Endodermal cell (in vitro differentiated cells): ENCODE results near the gene ZNF284. TPM values are rescaled to one million over a fixed set of nuclear protein-coding genes. Genes with fewer than 3 reads are reported as not detected.
"Not testable (repeated sequence)": the region's sequence is repeated elsewhere in the genome, so short reads cannot be mapped to it uniquely, and the experiment has no call there.

Source experiments
- DNase-seq: peaks from one replicate; pipeline ENCODE4 v3.0.0-alpha.2; 2017
- H3K27ac ChIP-seq: 2 replicates; pipeline ENCODE4 v1.5.1; 2013; ENCODE audit warnings: mild to moderate bottlenecking, low read depth, low read length, moderate library complexity
- H3K27me3 ChIP-seq: 2 replicates; pipeline ENCODE4 v1.6.1; 2013; ENCODE audit warnings: mild to moderate bottlenecking, low read length, moderate library complexity; ENCODE audit not compliant: insufficient read depth, control insufficient read depth, poor library complexity, severe bottlenecking
- H3K36me3 ChIP-seq: 2 replicates; pipeline ENCODE4 v1.7.0; 2013; ENCODE audit warnings: mild to moderate bottlenecking, low read length, moderate library complexity; ENCODE audit not compliant: control insufficient read depth, insufficient read depth
- H3K4me1 ChIP-seq: one replicate; pipeline ENCODE4 v1.7.0; 2013; ENCODE audit warnings: low read length; ENCODE audit not compliant: control insufficient read depth, insufficient read depth
- H3K4me3 ChIP-seq: 2 replicates; pipeline ENCODE4 v1.5.1; 2013; ENCODE audit warnings: mild to moderate bottlenecking, low read length, moderate library complexity
- H3K9ac ChIP-seq: 2 replicates; pipeline ENCODE4 v1.6.1; 2013; ENCODE audit warnings: mild to moderate bottlenecking, low read length, moderate library complexity; ENCODE audit not compliant: poor library complexity, severe bottlenecking; ENCODE audit errors: extremely low read depth
- H3K9me3 ChIP-seq: 2 replicates; pipeline ENCODE4 v1.6.1; 2013; ENCODE audit warnings: mild to moderate bottlenecking, low read length, moderate library complexity; ENCODE audit not compliant: control insufficient read depth
- H3K27ac Mint-ChIP-seq: 2 replicates; pipeline ENCODE4 v1.8.0; 2020; ENCODE audit warnings: mixed read lengths
- H3K27me3 Mint-ChIP-seq: 2 replicates; pipeline ENCODE4 v1.8.0; 2021; ENCODE audit warnings: mild to moderate bottlenecking, mixed read lengths; ENCODE audit not compliant: insufficient read depth
- H3K36me3 Mint-ChIP-seq: 2 replicates; pipeline ENCODE4 v1.8.0; 2020; ENCODE audit warnings: low read depth, mixed read lengths
- H3K4me1 Mint-ChIP-seq: 2 replicates; pipeline ENCODE4 v1.8.0; 2020; ENCODE audit warnings: mixed read lengths
- H3K4me3 Mint-ChIP-seq: 2 replicates; pipeline ENCODE4 v1.8.0; 2020; ENCODE audit warnings: mild to moderate bottlenecking, moderate library complexity, mixed read lengths
- H3K9me3 Mint-ChIP-seq: 2 replicates; pipeline ENCODE4 v1.8.0; 2020; ENCODE audit warnings: mild to moderate bottlenecking, mixed read lengths
- CTCF ChIP-seq: fragments of 200-600 bp; sonication (generic); conservative IDR thresholded peaks from 2 replicates; pipeline ENCODE4 v1.5.0; 2021; ENCODE audit warnings: antibody characterized with exemption, mild to moderate bottlenecking
- WGBS, 2 experiments: methylation state at CpG; one replicate each; pipeline versions ENCODE4 v1.1.5 to v1.1.7; 2013; ENCODE audit warnings: missing lambda C conversion rate in 2 of 2, mixed read lengths in 1 of 2; ENCODE audit not compliant: insufficient coverage in 1 of 2, insufficient read length in 1 of 2; 5-methylcytosine and 5-hydroxymethylcytosine counted together
- total RNA-seq, 2 donors: library from RNA; stranded (reverse); fragmentation: NEBNext Ultra II Directional in 1 of 2; extraction: Animal tissue kit (Norgen Biotek cat#: 25700) in 1 of 2; gene quantifications; 2 replicates in 1 of 2; 3 replicates in 1 of 2; pipeline ENCODE4 v1.2.1, GENCODE V29; 2021

ZNF284 gene
- total RNA-seq, 2 donors from 2014 or later = 1.9 to 2.2 TPM

- Histone ChIP-seq H3K27ac (peak within 1 kb of the TSS; percentile 48), H3K27me3 (no peaks in the 10 kb centered on the region), H3K9me3 (peaks cover 12% of the 10 kb centered on the region), H3K9ac (peak within 1 kb of the TSS; percentile 85), H3K4me1 (no peaks in the 10 kb centered on the region), H3K4me3 (peak within 1 kb of the TSS; percentile 99), H3K36me3 (peaks cover 18% of the 10 kb centered on the region)
- Mint-ChIP-seq H3K4me1 (peaks cover 3% of the 10 kb centered on the region), H3K27me3 (no peaks in the 10 kb centered on the region), H3K4me3 (peak within 1 kb of the TSS; percentile 97), H3K9me3 (peaks cover 35% of the 10 kb centered on the region), H3K36me3 (peaks cover 51% of the 10 kb centered on the region), H3K27ac (peak within 1 kb of the TSS; percentile 96)
- WGBS, 2 experiments = 0% methylated on average over 35 to 44 of the region's 44 CpGs
- peak; percentile 98 for DNase-seq
- TF ChIP-seq CTCF = no peak
Measured at GRCh38 chr19:44113138-44113783, 41.3 kb downstream of the ZNF284 start, which contains the start of gene ZNF225. TSS of gene ZNF225 (plus strand) at chr19:44113399. CDS start at chr19:44115828, 2,429 bp downstream.

- Histone ChIP-seq H3K4me1 (no peaks in the 10 kb centered on the region), H3K27me3 (no peaks in the 10 kb centered on the region), H3K27ac (no peak overlapping the region), H3K9ac (peak overlapping the region; percentile 60), H3K36me3 (peaks cover 15% of the 10 kb centered on the region), H3K9me3 (peaks cover 8% of the 10 kb centered on the region), H3K4me3 (peak overlapping the region; percentile 99)
- DNase-seq = peak; percentile 62
- H3K4me3 Mint-ChIP-seq = peak overlapping the region; percentile 97
- H3K9me3 Mint-ChIP-seq = peaks cover 30% of the 10 kb centered on the region
- TF ChIP-seq CTCF = no peak
- H3K4me1 Mint-ChIP-seq = peaks cover 3% of the 10 kb centered on the region
- H3K27me3 Mint-ChIP-seq = no peaks in the 10 kb centered on the region
- peaks cover 51% of the 10 kb centered on the region for H3K36me3 Mint-ChIP-seq
- 11 to 13% methylated on average over 17 to 18 of the region's 18 CpGs for WGBS, 2 experiments
- peak overlapping the region; percentile 96 for H3K27ac Mint-ChIP-seq
Measured at GRCh38 chr19:44113784-44114390, 41.9 kb downstream of the ZNF284 start.

- H3K27ac Mint-ChIP-seq, H3K27me3 ChIP-seq, H3K4me3 ChIP-seq, H3K27me3 Mint-ChIP-seq, H3K27ac ChIP-seq, H3K4me3 Mint-ChIP-seq, H3K4me1 ChIP-seq, DNase-seq, H3K9ac ChIP-seq, H3K4me1 Mint-ChIP-seq, H3K9me3 ChIP-seq: not testable (repeated sequence)
- Mint-ChIP-seq H3K9me3 (peaks cover 26% of the 10 kb centered on the region), H3K36me3 (peaks cover 89% of the 10 kb centered on the region)
- 90 to 100% methylated on average over 2 to 4 of the region's 4 CpGs for WGBS, 2 experiments
- H3K36me3 ChIP-seq = peaks cover 41% of the 10 kb centered on the region
Measured at GRCh38 chr19:44121162-44121561, 49.2 kb downstream of the ZNF284 start.
